H9 (cell line): ENCODE measurements around the gene SELE. TPM values are rescaled to one million over a fixed set of nuclear protein-coding genes. Genes with fewer than 3 reads are reported as not detected.

Experiments
- DNase-seq: peaks from one replicate; pipeline ENCODE4 v3.0.0-alpha.2; 2017
- H2AFZ ChIP-seq: one replicate; pipeline ENCODE4 v1.6.1; 2013; ENCODE audit warnings: mild to moderate bottlenecking, low read length, control low read depth, moderate library complexity
- H2AK5ac ChIP-seq: 2 replicates; pipeline ENCODE4 v1.6.1; 2013; ENCODE audit warnings: low read length, control low read depth, mixed read lengths; ENCODE audit not compliant: insufficient read length
- H2BK120ac ChIP-seq: one replicate; pipeline ENCODE4 v1.6.1; 2013; ENCODE audit warnings: low read depth, mild to moderate bottlenecking, low read length, control low read depth, inconsistent platforms; ENCODE audit not compliant: poor library complexity, severe bottlenecking
- H2BK12ac ChIP-seq: 2 replicates; pipeline ENCODE4 v1.6.1; 2013; ENCODE audit warnings: low read length, control low read depth, mixed read lengths, low read depth; ENCODE audit not compliant: insufficient read length
- H2BK15ac ChIP-seq: 2 replicates; pipeline ENCODE4 v1.6.1; 2013; ENCODE audit warnings: low read depth, low read length, control low read depth
- H2BK20ac ChIP-seq: one replicate; pipeline ENCODE4 v1.6.1; 2013; ENCODE audit warnings: low read depth, mild to moderate bottlenecking, low read length, control low read depth, inconsistent platforms; ENCODE audit not compliant: poor library complexity, severe bottlenecking
- H2BK5ac ChIP-seq: 2 replicates; pipeline ENCODE4 v1.6.1; 2013; ENCODE audit warnings: low read length, control low read depth, mixed read lengths; ENCODE audit not compliant: insufficient read length
- H3K14ac ChIP-seq: 2 replicates; pipeline ENCODE4 v1.6.1; 2013; ENCODE audit warnings: low read length, control low read depth; ENCODE audit not compliant: insufficient read depth
- H3K18ac ChIP-seq: 2 replicates; pipeline ENCODE4 v1.6.1; 2013; ENCODE audit warnings: low read depth, mild to moderate bottlenecking, mixed read lengths, low read length, control low read depth; ENCODE audit not compliant: insufficient read length
- H3K23ac ChIP-seq: 2 replicates; pipeline ENCODE4 v1.6.1; 2013; ENCODE audit warnings: low read length, control low read depth, mixed read lengths, low read depth; ENCODE audit not compliant: insufficient read length
- H3K23me2 ChIP-seq: 2 replicates; pipeline ENCODE4 v1.6.1; 2013; ENCODE audit warnings: low read depth, mild to moderate bottlenecking, mixed read lengths, low read length, control low read depth; ENCODE audit not compliant: insufficient read length, poor library complexity, severe bottlenecking
- H3K27ac ChIP-seq: 2 replicates; pipeline ENCODE4 v1.5.1; 2013; ENCODE audit warnings: low read length, control low read depth, mixed read lengths, low read depth; ENCODE audit not compliant: insufficient read length
- H3K27me3 ChIP-seq: 2 replicates; pipeline ENCODE4 v1.6.1; 2013; ENCODE audit warnings: low read length, control low read depth, inconsistent platforms; ENCODE audit not compliant: insufficient read depth
- H3K4ac ChIP-seq: 2 replicates; pipeline ENCODE4 v1.6.1; 2013; ENCODE audit warnings: low read depth, mild to moderate bottlenecking, control low read depth, inconsistent platforms, low read length, moderate library complexity
- H3K4me1 ChIP-seq: 2 replicates; pipeline ENCODE4 v1.6.1; 2013; ENCODE audit warnings: low read length, control low read depth, inconsistent platforms; ENCODE audit not compliant: insufficient read depth
- H3K4me2 ChIP-seq: 2 replicates; pipeline ENCODE4 v1.6.1; 2013; ENCODE audit warnings: low read length, control low read depth, mixed read lengths; ENCODE audit not compliant: insufficient read length, insufficient read depth
- H3K56ac ChIP-seq: 2 replicates; pipeline ENCODE4 v1.6.1; 2013; ENCODE audit warnings: low read depth, mild to moderate bottlenecking, mixed read lengths, low read length, control low read depth; ENCODE audit not compliant: insufficient read length
- H3K79me1 ChIP-seq: 2 replicates; pipeline ENCODE4 v1.6.1; 2013; ENCODE audit warnings: low read depth, mild to moderate bottlenecking, moderate library complexity, low read length, control low read depth, inconsistent platforms; ENCODE audit not compliant: insufficient read depth, poor library complexity, severe bottlenecking
- H3K79me2 ChIP-seq: 2 replicates; pipeline ENCODE4 v1.6.1; 2013; ENCODE audit warnings: low read length, control low read depth, inconsistent platforms; ENCODE audit not compliant: insufficient read depth
- H3K9ac ChIP-seq: 2 replicates; pipeline ENCODE4 v1.6.1; 2013; ENCODE audit warnings: low read length, control low read depth, mixed read lengths; ENCODE audit not compliant: insufficient read length; ENCODE audit errors: extremely low read depth
- H3K9me3 ChIP-seq: one replicate; pipeline ENCODE4 v1.6.1; 2013; ENCODE audit warnings: low read depth, low read length, inconsistent platforms; ENCODE audit not compliant: control insufficient read depth
- H3T11ph ChIP-seq: one replicate; pipeline ENCODE4 v1.6.1; 2013; ENCODE audit warnings: mild to moderate bottlenecking, low read length, control low read depth, inconsistent platforms
- H4K20me1 ChIP-seq: one replicate; pipeline ENCODE4 v1.6.1; 2013; ENCODE audit not compliant: control insufficient read depth, insufficient read length, insufficient read depth
- H4K5ac ChIP-seq: 2 replicates; pipeline ENCODE4 v1.6.1; 2013; ENCODE audit warnings: low read depth, mild to moderate bottlenecking, mixed read lengths, low read length, control low read depth; ENCODE audit not compliant: insufficient read length
- H4K8ac ChIP-seq: replicated peaks from 2 replicates; pipeline ENCODE4 v1.6.1; 2013; ENCODE audit warnings: low read length, control low read depth, mixed read lengths, low read depth; ENCODE audit not compliant: insufficient read length
- H4K91ac ChIP-seq: 2 replicates; pipeline ENCODE4 v1.6.1; 2013; ENCODE audit warnings: low read depth, mild to moderate bottlenecking, moderate library complexity, mixed read lengths, low read length, control low read depth; ENCODE audit not compliant: insufficient read length
- H3K27ac Mint-ChIP-seq, 3 experiments: 2 replicates in 2 of 3; 3 replicates in 1 of 3; pipeline ENCODE4 v1.8.0; 2020 to 2021; ENCODE audit warnings: mixed read lengths in 3 of 3, mild to moderate bottlenecking in 1 of 3, moderate library complexity in 1 of 3
- H3K27me3 Mint-ChIP-seq: 2 replicates; pipeline ENCODE4 v1.8.0; 2021; ENCODE audit warnings: low read depth, mild to moderate bottlenecking, moderate library complexity, mixed read lengths
- H3K36me3 Mint-ChIP-seq, 3 experiments: 2 replicates in 2 of 3; 3 replicates in 1 of 3; pipeline ENCODE4 v1.8.0; 2020 to 2021; ENCODE audit warnings: low read depth in 3 of 3, mixed read lengths in 3 of 3; ENCODE audit not compliant: insufficient read depth in 1 of 3
- H3K4me1 Mint-ChIP-seq, 2 experiments: 2 replicates each; pipeline ENCODE4 v1.8.0; 2020; ENCODE audit warnings: mixed read lengths in 2 of 2
- H3K4me3 Mint-ChIP-seq, 2 experiments: 2 replicates in 1 of 2; 3 replicates in 1 of 2; pipeline ENCODE4 v1.8.0; 2020 to 2021; ENCODE audit warnings: mild to moderate bottlenecking in 2 of 2, mixed read lengths in 2 of 2, moderate library complexity in 1 of 2
- H3K9me3 Mint-ChIP-seq, 2 experiments: 2 replicates in 1 of 2; 3 replicates in 1 of 2; pipeline ENCODE4 v1.8.0; 2020; ENCODE audit warnings: mild to moderate bottlenecking in 2 of 2, mixed read lengths in 2 of 2, moderate library complexity in 1 of 2
- WGBS: extraction: QIAGEN DNeasy Blood & Tissue Kit; methylation state at CpG from one replicate; pipeline ENCODE4 v1.1.7; 2013; ENCODE audit warnings: missing lambda C conversion rate, low lambda C conversion rate, mixed read lengths; ENCODE audit not compliant: insufficient read length; ENCODE audit errors: extremely low coverage; 5-methylcytosine and 5-hydroxymethylcytosine counted together
- total RNA-seq: library from RNA; stranded (reverse); gene quantifications from 2 replicates; pipeline ENCODE4 v1.2.1, GENCODE V29; 2021
- TF ChIP-seq, protein P1 (sequence below): fragments of 200-600 bp; sonication (generic); conservative IDR thresholded peaks from 3 replicates; pipeline ENCODE4 v1.8.0; 2021; ENCODE audit warnings: antibody characterized with exemption, mild to moderate bottlenecking

The SELE gene
- total RNA-seq, 1 experiment from 2014 or later: not detected

DNA sequence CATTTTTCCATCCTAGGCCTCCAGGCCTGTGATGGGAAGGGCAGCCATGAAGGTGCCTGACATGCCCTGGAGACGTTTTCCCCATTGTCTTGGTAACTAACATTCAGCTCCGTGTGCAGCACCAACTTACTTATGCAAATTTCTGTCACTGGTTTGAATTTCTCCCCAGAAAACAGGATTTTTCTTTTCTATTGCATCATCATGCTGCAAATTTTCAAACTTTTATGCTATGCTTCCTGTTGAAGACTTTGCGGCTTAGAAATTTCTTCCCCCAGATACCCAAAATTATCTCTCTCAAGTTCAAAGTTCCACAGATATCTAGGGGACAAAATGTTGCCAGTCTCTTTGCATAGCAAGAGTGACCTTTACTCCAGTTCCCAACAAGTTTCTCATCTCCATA lies 25.2 kb upstream of the SELE start:
- H2BK5ac ChIP-seq: no peak overlapping the region
- TF ChIP-seq, protein P1, sequence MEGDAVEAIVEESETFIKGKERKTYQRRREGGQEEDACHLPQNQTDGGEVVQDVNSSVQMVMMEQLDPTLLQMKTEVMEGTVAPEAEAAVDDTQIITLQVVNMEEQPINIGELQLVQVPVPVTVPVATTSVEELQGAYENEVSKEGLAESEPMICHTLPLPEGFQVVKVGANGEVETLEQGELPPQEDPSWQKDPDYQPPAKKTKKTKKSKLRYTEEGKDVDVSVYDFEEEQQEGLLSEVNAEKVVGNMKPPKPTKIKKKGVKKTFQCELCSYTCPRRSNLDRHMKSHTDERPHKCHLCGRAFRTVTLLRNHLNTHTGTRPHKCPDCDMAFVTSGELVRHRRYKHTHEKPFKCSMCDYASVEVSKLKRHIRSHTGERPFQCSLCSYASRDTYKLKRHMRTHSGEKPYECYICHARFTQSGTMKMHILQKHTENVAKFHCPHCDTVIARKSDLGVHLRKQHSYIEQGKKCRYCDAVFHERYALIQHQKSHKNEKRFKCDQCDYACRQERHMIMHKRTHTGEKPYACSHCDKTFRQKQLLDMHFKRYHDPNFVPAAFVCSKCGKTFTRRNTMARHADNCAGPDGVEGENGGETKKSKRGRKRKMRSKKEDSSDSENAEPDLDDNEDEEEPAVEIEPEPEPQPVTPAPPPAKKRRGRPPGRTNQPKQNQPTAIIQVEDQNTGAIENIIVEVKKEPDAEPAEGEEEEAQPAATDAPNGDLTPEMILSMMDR: no peak
- H4K20me1 ChIP-seq: no peaks in the 10 kb centered on the region
- no peak overlapping the region for H3K9ac ChIP-seq
- H2AFZ ChIP-seq: no peak overlapping the region
- no peak overlapping the region for H2BK20ac ChIP-seq
- no peak overlapping the region for H3K56ac ChIP-seq
- H4K8ac ChIP-seq: no peak overlapping the region
- no peak overlapping the region for H3K23ac ChIP-seq
- no peak overlapping the region for H3K4ac ChIP-seq
- no peak for DNase-seq
- H2BK15ac ChIP-seq: no peak overlapping the region
- no peaks in the 10 kb centered on the region for H3K79me1 ChIP-seq
- H3K36me3 Mint-ChIP-seq: peaks cover 0 to 6% (median 6%) of the 10 kb centered on the region in 3 experiments; a peak in 4 of 7 replicates
- no peak overlapping the region for H3K4me2 ChIP-seq
- peaks cover 15 to 26% of the 10 kb centered on the region in 2 experiments for H3K9me3 Mint-ChIP-seq
- H2AK5ac ChIP-seq: no peak overlapping the region
- no peak overlapping the region for H3K14ac ChIP-seq
- H3K4me3 Mint-ChIP-seq: no peak overlapping the region
- no peak overlapping the region for H2BK120ac ChIP-seq
- H4K91ac ChIP-seq: no peak overlapping the region
- H3K27ac ChIP-seq: no peak overlapping the region
- no peaks in the 10 kb centered on the region for H3K23me2 ChIP-seq
- H3K27me3 ChIP-seq: no peaks in the 10 kb centered on the region
- no peaks in the 10 kb centered on the region for H3K4me1 Mint-ChIP-seq
- no peak overlapping the region for H2BK12ac ChIP-seq
- no peak overlapping the region for H3K27ac Mint-ChIP-seq
- no peak overlapping the region for H3T11ph ChIP-seq
- no peak overlapping the region for H4K5ac ChIP-seq
- H3K9me3 ChIP-seq: peaks cover 5% of the 10 kb centered on the region
- no peaks in the 10 kb centered on the region for H3K4me1 ChIP-seq
- no peak overlapping the region for H3K18ac ChIP-seq
- H3K27me3 Mint-ChIP-seq: 0 out of 2 replicates have a peak, but pooled peaks cover 2% of the 10 kb centered on the region
- no peaks in the 10 kb centered on the region for H3K79me2 ChIP-seq
- no CpG with 5 or more reads among the region's 3 CpGs for WGBS
